Activated T-helper 1 cell treated with anti-CD3 and anti-CD28 coated beads, Interleukin-12 subunit alpha, Interleukin-12 subunit beta, Interleukin-2, Interleukin-4 antibody, amounts not matched to agents 30 ng/mL and 10 ng/mL and 1 ng/mL, durations not matched to agents 14 hours and 24 hours and 36 hours (primary cell): Measurements from ENCODE around the gene EYA2. TPM values are rescaled to one million over a fixed set of nuclear protein-coding genes. Genes with fewer than 3 reads are reported as not detected.

ENCODE experiments used
- DNase-seq: peaks from one replicate; pipeline ENCODE4 v3.0.0; 2021; ENCODE audit warnings: low spot score
- H3K27ac Mint-ChIP-seq: one replicate; pipeline ENCODE4 v1.8.0; 2021; ENCODE audit warnings: mild to moderate bottlenecking, mixed read lengths
- H3K27me3 Mint-ChIP-seq: one replicate; pipeline ENCODE4 v1.8.0; 2022; ENCODE audit warnings: mild to moderate bottlenecking, moderate library complexity, mixed read lengths; ENCODE audit not compliant: insufficient read depth
- H3K36me3 Mint-ChIP-seq: one replicate; pipeline ENCODE4 v1.8.0; 2021; ENCODE audit warnings: low read depth, mixed read lengths
- H3K4me1 Mint-ChIP-seq: one replicate; pipeline ENCODE4 v1.8.0; 2021; ENCODE audit warnings: low read depth, mixed read lengths
- H3K4me3 Mint-ChIP-seq: one replicate; pipeline ENCODE4 v1.8.0; 2021; ENCODE audit warnings: mild to moderate bottlenecking, moderate library complexity, mixed read lengths
- H3K9me3 Mint-ChIP-seq: one replicate; pipeline ENCODE4 v1.8.0; 2021; ENCODE audit warnings: mixed read lengths
- intact Hi-C: fragments of 100-400 bp; cut with micrococcal nuclease; formaldehyde crosslinking; loops from one replicate; pipeline ENCODE4 v1.15.1; 2024
- total RNA-seq: library from RNA; stranded (reverse); gene quantifications from 2 replicates; pipeline ENCODE4 v1.2.3, GENCODE V29; 2022

Gene EYA2
- total RNA-seq, 1 donor from 2014 or later, result not detected

DNA sequence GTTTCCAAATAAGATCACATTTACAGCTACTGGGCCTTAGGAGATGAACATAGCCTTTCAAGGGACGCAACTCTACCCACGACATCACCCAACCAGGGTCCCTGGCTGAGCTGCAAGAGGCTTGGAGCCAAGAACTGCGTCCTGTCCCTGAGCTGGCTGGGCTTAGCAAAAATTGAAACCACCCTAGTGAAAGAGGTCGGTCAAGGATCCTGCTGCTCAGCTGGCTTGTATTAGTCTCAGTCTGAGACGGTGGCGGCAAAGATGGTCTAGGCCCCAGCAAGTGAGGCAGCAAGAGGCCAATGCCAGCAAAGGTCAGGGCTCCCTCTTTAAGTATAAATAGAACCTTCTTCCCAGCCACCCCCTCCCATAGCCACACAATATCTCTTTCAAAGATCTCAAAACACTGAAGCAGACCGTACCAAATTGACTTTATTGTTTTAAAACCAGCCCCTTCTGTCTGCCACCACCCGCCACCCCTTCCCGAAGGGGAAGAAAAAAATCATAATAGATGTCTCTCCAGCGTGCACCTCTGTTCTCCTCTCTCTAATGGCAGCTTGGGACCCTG, 140.5 kb downstream of the EYA2 start:
- Mint-ChIP-seq H3K36me3 (no peaks in the 10 kb centered on the region), H3K4me3 (no peak overlapping the region), H3K27me3 (peaks cover 9% of the 10 kb centered on the region), H3K4me1 (no peaks in the 10 kb centered on the region), H3K9me3 (no peaks in the 10 kb centered on the region), H3K27ac (no peak overlapping the region)
- no peak for DNase-seq
- intact Hi-C loops, result no loop called here

GRCh38 chr20:47036091-47036870, 141.6 kb downstream of the EYA2 start:
- Mint-ChIP-seq H3K4me1 (no peaks in the 10 kb centered on the region), H3K36me3 (no peaks in the 10 kb centered on the region)

DNA sequence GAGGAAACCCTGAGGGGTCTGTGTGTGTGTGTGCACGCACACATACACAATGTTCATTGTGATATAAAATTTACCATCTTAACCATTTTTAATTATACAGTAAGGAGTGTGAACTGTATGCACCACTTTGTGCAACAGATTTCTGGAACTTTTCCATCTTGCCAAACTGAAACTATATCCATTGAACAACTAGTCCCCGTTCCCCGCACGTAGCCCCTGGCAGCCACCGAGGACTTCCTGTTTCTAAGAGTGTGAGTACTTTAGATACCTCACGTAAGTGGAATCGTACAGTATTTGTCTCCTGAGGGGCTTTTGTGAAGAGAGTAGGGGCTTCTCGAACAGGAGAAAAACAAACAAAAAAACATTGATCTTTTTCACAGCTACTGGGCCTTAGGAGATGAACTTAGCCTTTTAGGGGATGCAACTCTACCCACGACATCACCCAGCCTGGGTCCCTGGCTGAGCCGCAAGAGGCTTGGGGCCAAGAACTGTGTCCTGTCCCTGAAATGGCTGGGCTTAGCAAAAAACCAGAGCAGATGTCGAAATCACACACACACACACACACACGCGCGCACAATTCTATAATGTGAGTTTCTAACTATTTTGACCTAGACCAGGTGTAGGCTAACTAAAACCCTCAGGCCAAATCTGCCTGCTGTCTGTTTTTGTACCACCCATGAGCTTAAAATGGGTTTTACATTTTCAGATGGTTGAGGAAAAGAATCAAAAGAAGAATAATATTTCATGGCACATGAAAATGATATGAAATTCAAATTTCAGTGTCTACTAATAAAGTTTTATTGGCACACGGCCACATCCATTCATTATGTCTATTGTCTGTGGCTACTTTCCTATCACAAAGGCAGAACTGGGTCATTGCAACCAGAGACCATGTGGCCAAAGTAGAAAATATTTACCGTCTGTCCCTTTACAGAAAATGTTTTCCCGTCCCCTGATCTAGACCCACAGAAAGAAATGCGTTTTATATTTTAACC, 144.2 kb downstream of the EYA2 start:
- no peak for DNase-seq
- no peaks in the 10 kb centered on the region for H3K36me3 Mint-ChIP-seq
- H3K4me3 Mint-ChIP-seq, result no peak overlapping the region
- no peaks in the 10 kb centered on the region for H3K9me3 Mint-ChIP-seq
- H3K27me3 Mint-ChIP-seq, result peaks cover 7% of the 10 kb centered on the region
- no peak overlapping the region for H3K27ac Mint-ChIP-seq
- intact Hi-C loops, result no loop called here
- no peaks in the 10 kb centered on the region for H3K4me1 Mint-ChIP-seq

More at GRCh38 chr20:47036091-47036870, 141.6 kb downstream of the EYA2 start:
- no peak for DNase-seq
- intact Hi-C loops, result no loop called here
- no peak overlapping the region for H3K4me3 Mint-ChIP-seq
- peaks cover 8% of the 10 kb centered on the region for H3K27me3 Mint-ChIP-seq
- no peak overlapping the region for H3K27ac Mint-ChIP-seq
- no peaks in the 10 kb centered on the region for H3K9me3 Mint-ChIP-seq

DNA sequence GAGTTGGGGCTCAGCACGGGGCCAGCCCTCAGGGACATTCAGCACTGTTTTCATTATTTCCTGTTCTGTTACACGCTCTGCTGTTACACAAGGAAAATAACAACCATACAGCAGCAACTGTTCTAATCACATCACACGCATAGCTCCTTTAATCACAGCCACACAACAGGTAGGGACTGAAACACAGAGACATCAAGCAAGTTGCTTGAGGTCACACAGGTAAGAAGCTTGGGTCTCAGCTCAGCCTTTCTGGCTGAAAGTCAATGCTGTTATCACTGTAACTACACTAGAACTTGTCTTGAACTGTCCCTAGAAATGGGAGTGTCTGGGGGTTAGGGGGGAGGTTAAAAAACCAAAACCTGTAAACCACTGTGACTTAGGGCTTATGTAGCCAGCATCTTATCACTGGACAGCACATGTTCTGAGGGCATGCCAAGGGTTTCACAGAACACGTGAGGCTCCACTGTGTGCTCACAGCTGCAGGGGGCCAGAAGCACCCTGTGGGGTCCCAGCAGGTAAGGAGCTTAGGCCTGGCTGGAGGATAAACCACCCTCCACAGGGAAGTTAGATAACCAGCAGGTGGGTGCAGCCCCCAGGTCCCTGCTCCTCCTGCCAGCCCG, 146.0 kb downstream of the EYA2 start:
- Mint-ChIP-seq H3K27me3 (peaks cover 7% of the 10 kb centered on the region), H3K4me3 (no peak overlapping the region), H3K9me3 (no peaks in the 10 kb centered on the region)

GRCh38 chr20:47041396-47041899, 146.8 kb downstream of the EYA2 start:
- Mint-ChIP-seq H3K36me3 (no peaks in the 10 kb centered on the region), H3K27ac (no peak overlapping the region), H3K4me1 (no peaks in the 10 kb centered on the region), H3K4me3 (no peak overlapping the region), H3K27me3 (peaks cover 7% of the 10 kb centered on the region), H3K9me3 (no peaks in the 10 kb centered on the region)
- intact Hi-C loops, result no loop called here
- no peak for DNase-seq

More for the DNA sequence above, 146.0 kb downstream of the EYA2 start:
- H3K4me1 Mint-ChIP-seq, result no peaks in the 10 kb centered on the region
- no peak for DNase-seq
- H3K27ac Mint-ChIP-seq, result no peak overlapping the region
- intact Hi-C loops, result no loop called here
- no peaks in the 10 kb centered on the region for H3K36me3 Mint-ChIP-seq

- H3K27me3 Mint-ChIP-seq, result peaks cover 10% of the 10 kb centered on the region
- H3K27ac Mint-ChIP-seq, result no peak overlapping the region
- no peak for DNase-seq
- H3K36me3 Mint-ChIP-seq, result no peaks in the 10 kb centered on the region
- H3K4me3 Mint-ChIP-seq, result no peak overlapping the region
- no peaks in the 10 kb centered on the region for H3K9me3 Mint-ChIP-seq
- intact Hi-C loops, result no loop called here
- no peaks in the 10 kb centered on the region for H3K4me1 Mint-ChIP-seq
Observed at GRCh38 chr20:47042464-47042863, 147.8 kb downstream of the EYA2 start.

DNA sequence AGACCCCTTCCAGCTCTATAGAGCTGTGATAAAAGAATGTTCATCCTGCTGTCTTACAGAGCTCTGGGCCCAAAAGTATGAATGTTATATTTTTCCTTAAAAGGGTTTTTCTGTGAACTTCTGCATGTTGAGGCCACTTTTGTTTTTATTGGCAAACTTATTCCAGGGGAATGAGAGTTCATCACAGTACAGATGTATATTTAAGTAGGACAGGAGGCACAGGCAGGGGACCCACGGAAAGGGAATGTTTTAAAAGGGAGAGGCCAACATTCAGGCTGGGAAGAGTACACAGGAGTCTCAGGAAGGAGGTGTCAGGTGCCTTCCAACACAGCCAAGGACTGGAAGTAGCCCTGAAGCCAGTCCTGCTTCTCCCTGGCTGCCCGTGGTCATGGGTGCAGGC, 148.4 kb downstream of the EYA2 start:
- Mint-ChIP-seq H3K4me3 (no peak overlapping the region), H3K9me3 (no peaks in the 10 kb centered on the region), H3K36me3 (no peaks in the 10 kb centered on the region), H3K27me3 (peaks cover 10% of the 10 kb centered on the region), H3K27ac (no peak overlapping the region), H3K4me1 (no peaks in the 10 kb centered on the region)
- no peak for DNase-seq
- intact Hi-C loops, result no loop called here

- Mint-ChIP-seq H3K4me3 (no peak overlapping the region), H3K27me3 (peaks cover 6% of the 10 kb centered on the region), H3K4me1 (no peaks in the 10 kb centered on the region), H3K9me3 (no peaks in the 10 kb centered on the region), H3K27ac (no peak overlapping the region), H3K36me3 (no peaks in the 10 kb centered on the region)
- intact Hi-C loops, result no loop called here
- DNase-seq, result no peak
Observed at GRCh38 chr20:47044938-47045337, 150.3 kb downstream of the EYA2 start.

DNA sequence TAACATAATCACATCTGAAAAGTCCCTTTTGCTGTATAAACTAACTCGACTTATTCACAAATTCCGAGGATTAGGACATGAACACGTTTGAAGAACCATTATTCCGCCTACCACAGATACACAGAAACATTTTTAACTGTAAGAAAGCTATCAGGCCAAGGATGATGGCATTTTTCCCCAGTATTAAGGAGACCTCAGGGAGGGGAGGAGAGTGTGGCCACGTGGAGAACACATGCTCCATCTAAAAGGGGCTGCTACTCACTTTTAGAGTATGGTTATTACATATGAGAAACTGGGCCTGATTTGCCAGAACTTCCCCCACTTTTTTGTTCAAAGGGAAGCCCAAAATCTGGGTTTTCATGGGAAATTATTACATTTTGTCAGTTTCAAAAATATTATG, 153.4 kb downstream of the EYA2 start:
- no peak for DNase-seq
- Mint-ChIP-seq H3K9me3 (no peaks in the 10 kb centered on the region), H3K27me3 (peaks cover 7% of the 10 kb centered on the region), H3K27ac (no peak overlapping the region), H3K4me1 (no peaks in the 10 kb centered on the region), H3K4me3 (no peak overlapping the region), H3K36me3 (no peaks in the 10 kb centered on the region)
- intact Hi-C loops, result no loop called here

- no peaks in the 10 kb centered on the region for H3K4me1 Mint-ChIP-seq
Observed at GRCh38 chr20:47049771-47050170, 155.1 kb downstream of the EYA2 start.

GRCh38 chr20:47050996-47051395, 156.4 kb downstream of the EYA2 start:
- intact Hi-C loops, result no loop called here
- Mint-ChIP-seq H3K27me3 (peaks cover 7% of the 10 kb centered on the region), H3K9me3 (no peaks in the 10 kb centered on the region), H3K27ac (no peak overlapping the region), H3K4me3 (no peak overlapping the region), H3K4me1 (no peaks in the 10 kb centered on the region), H3K36me3 (no peaks in the 10 kb centered on the region)
- no peak for DNase-seq

More at GRCh38 chr20:47049771-47050170, 155.1 kb downstream of the EYA2 start:
- H3K27ac Mint-ChIP-seq, result no peak overlapping the region
- DNase-seq, result no peak
- no peaks in the 10 kb centered on the region for H3K9me3 Mint-ChIP-seq
- intact Hi-C loops, result no loop called here
- H3K36me3 Mint-ChIP-seq, result no peaks in the 10 kb centered on the region
- no peak overlapping the region for H3K4me3 Mint-ChIP-seq
- H3K27me3 Mint-ChIP-seq, result peaks cover 7% of the 10 kb centered on the region

- no peaks in the 10 kb centered on the region for H3K9me3 Mint-ChIP-seq
- H3K27me3 Mint-ChIP-seq, result peaks cover 4% of the 10 kb centered on the region
- H3K27ac Mint-ChIP-seq, result no peak overlapping the region
- intact Hi-C loops, result no loop called here
- H3K4me1 Mint-ChIP-seq, result no peaks in the 10 kb centered on the region
- H3K36me3 Mint-ChIP-seq, result no peaks in the 10 kb centered on the region
- H3K4me3 Mint-ChIP-seq, result no peak overlapping the region
- no peak for DNase-seq
Observed at GRCh38 chr20:47051936-47052526, 157.4 kb downstream of the EYA2 start.
